NCI-H146 treated with DMSO at 0.1 percent for 48 hours (cell line): Measurements from ENCODE around the gene KMT2B.

ENCODE experiments used
- DNase-seq: peaks from one replicate; lab custom pipeline; 2025; ENCODE audit not compliant: unreplicated experiment; lab: John Stamatoyannopoulos, UW

KMT2B gene

DNA sequence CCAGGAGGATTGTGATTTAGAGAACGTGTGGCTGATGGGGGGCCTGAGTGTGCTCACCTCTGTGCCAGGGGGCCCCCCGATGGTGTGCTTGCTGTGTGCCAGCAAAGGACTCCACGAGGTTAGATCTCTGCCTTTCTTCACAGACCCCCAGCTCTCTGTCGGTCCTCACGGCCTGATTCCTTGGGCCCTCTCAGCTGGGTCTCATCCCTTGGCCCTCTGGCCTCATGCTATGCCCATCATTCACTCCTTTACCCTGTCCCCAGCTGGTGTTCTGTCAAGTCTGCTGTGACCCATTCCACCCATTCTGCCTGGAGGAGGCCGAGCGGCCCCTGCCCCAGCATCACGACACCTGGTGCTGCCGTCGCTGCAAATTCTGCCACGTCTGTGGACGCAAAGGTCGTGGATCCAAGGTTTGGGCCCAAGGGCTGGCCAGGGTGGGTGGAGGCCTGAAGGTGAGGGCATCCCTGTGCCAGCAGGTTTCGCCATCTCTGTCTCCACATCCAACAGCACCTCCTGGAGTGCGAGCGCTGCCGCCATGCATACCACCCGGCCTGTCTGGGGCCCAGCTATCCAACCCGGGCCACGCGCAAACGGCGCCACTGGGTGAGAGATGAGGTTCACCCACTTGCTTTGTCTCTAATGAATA lies 7.5 kb downstream of the KMT2B start:
- DNase-seq, result no peak

DNA sequence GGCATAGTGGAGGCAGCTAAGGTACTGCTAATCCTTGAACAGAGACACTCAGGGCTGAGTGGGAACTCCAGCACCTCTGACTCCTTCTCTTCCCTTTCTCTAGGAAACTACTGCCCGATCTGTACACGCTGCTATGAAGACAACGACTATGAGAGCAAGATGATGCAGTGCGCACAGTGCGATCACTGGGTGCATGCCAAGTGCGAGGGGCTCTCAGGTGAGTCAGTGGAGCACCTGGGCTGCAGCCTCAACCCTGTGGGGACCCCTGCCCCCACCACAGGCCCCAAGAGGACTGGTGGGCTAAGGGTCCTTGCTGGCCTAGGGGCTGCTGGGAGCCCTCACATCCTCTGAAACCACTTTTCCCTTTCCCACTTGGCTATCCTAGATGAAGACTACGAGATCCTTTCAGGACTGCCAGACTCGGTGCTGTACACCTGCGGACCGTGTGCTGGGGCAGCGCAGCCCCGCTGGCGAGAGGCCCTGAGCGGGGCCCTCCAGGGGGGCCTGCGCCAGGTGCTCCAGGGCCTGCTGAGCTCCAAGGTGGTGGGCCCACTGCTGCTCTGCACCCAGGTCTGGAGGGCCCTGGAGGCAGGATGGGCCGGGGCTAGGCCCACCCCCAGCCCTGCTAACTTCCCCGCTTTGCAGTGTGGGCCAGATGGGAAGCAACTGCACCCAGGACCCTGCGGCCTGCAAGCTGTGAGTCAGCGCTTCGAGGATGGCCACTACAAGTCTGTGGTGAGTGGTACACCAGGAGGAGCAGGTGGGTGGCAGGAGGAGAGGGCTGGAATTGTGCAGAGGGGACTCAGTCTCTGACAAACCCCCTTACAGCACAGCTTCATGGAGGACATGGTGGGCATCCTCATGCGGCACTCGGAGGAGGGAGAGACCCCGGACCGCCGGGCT lies 9.5 kb downstream of the KMT2B start:
- DNase-seq, result no peak

- DNase-seq, result no peak
Observed at GRCh38 chr19:35727956-35728706, 10.3 kb downstream of the KMT2B start.

DNA sequence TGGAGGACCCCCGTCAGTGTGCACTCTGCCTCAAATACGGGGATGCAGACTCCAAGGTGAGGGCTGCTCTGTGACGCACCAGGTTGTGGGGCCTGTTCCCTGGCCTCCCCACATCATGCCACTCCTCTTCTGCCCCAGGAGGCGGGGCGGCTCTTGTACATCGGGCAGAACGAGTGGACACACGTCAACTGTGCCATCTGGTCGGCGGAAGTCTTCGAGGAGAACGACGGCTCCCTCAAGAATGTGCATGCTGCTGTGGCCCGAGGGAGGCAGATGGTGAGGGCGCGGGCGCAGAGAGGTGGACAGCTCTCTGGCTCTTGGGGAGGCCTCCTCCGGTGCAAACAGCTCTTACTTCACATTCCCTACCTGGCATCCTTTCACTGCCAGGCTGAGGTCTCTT lies 11.2 kb downstream of the KMT2B start:
- DNase-seq, result no peak

- no peak for DNase-seq
Observed at GRCh38 chr19:35729763-35730162, 12.0 kb downstream of the KMT2B start.

- no peak for DNase-seq
Observed at GRCh38 chr19:35730326-35730725, 12.5 kb downstream of the KMT2B start.

DNA sequence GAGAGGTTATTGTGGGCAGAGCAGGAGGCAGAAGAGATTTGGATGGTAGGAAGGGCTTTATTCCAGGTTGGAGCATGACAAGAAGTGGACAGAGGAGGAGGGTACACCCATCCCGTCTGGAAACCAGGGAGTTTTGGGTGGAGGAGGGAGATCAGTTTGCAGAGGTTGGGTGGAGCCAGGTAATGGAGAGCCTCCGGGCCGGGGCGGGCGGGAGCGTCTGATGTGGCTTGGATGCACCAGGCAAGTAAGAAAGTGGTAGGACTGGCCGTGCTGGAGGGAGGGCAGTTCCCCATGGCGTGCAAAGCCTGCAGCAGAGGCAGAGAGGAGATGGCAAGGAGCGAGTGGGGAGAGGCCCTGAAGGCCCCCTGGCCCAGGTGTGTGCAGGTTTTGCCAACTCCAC lies 13.6 kb downstream of the KMT2B start:
- DNase-seq, result no peak

DNA sequence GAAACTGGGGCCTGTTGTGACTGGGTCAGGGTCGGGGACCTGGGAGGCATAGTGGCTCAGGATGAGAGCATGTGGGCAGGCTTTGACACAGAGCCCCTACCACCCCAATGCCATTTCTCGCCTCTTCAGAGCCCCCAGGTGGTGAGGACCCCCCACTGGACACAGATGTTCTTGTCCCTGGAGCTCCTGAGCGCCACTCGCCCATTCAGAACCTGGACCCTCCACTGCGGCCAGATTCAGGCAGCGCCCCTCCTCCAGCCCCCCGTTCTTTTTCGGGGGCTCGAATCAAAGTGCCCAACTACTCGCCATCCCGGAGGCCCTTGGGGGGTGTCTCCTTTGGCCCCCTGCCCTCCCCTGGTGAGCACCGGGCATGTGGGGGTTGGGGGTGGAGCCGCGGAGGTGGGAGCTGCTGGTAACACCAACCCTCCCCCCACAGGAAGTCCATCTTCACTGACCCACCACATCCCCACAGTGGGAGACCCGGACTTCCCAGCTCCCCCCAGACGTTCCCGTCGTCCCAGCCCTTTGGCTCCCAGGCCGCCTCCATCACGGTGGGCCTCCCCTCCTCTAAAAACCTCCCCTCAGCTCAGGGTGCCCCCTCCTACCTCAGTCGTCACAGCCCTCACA lies 14.1 kb downstream of the KMT2B start:
- no peak for DNase-seq

GRCh38 chr19:35732540-35733179 lies 14.9 kb downstream of the KMT2B start:
- DNase-seq, result no peak

DNA sequence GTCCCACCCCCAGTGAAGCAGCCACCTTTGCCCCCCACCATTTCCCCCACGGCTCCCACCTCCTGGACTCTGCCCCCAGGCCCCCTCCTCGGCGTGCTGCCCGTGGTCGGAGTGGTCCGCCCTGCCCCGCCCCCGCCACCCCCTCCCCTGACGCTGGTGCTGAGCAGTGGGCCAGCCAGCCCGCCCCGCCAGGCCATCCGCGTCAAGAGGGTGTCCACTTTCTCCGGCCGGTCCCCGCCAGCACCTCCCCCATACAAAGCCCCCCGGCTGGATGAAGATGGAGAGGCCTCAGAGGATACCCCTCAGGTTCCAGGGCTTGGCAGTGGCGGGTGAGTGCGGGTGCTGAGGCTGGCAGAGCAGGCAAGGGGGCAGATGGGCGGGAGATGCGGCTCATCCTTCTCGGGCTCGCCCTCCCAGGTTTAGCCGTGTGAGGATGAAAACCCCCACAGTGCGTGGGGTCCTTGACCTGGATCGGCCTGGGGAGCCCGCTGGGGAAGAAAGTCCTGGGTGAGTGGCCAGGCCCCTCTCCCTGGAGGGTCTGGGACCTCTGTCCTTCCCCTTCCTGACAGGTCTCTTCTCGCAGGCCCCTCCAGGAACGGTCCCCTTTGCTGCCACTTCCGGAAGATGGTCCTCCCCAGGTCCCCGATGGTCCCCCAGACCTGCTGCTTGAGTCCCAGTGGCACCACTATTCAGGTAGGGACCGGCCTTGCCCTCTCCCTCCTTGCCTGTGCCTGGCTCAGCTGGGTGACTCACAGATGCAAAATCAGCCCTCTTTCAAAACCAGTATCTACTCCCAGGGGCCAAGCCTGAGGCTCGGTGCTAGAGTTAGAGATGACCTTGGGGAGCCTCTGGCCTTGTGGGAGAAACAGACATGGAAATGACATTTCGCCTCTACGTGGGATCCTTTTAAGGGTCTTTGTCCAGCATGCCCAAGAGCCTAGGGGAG lies 15.7 kb downstream of the KMT2B start:
- no peak for DNase-seq

- DNase-seq, result no peak
Observed at GRCh38 chr19:35734273-35734672, 16.5 kb downstream of the KMT2B start.

DNA sequence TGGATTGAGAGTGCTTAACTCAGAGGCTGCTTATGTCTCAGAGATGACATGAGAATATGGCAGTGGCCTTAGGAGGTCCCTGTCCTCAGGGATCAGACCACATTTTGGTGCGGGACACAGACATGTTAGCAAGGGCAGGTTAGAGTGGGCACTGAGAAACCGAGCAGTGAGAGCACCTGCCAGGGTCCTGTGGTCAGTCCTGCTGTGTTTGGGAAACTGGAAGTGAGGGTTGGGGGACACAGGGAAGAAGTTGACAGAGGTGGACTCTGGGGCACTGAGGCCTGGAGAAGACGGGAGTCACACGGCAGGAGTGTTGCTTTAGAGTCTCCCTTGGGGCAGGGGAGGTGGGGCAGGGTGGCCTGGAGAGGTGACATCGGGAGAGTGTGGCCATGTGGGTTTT lies 17.1 kb downstream of the KMT2B start:
- DNase-seq, result no peak

DNA sequence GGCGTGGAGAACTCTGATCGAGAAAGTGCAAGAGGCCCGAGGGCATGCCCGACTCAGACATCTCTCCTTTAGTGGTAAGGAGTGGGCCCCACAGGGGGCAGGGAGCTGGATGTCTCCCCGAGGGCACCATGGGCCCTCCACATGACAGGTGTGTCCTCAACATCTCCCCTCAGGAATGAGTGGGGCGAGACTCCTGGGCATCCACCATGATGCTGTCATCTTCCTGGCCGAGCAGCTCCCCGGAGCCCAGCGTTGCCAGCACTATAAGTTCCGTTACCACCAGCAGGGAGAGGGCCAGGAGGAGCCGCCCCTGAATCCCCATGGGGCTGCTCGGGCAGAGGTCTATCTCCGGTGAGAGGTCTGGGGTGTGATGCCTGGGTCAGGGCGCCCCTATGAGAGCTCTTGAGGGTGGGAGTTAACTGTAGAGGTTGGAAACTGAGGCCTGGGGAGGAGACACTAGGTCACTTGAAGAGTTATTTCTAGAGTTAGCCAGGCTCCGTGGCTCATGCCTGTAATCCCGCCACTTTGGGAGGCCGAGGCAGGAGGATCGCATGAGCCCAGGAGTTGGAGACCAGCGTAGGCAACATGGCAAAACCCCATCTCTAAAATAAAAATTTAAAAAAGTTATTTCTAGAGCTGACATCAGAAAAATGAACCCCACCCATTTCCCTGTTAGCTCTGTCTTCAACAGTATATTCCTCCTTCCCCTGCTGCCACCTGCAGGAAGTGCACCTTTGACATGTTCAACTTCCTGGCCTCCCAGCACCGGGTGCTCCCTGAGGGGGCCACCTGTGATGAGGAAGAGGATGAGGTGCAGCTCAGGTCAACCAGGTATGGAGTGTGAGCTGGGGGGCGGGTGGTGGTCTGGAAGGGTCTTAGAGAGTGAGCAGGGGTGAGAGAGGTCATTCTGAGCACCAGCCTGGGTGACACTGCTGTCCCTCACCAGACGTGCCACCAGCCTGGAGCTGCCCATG lies 19.4 kb downstream of the KMT2B start:
- no peak for DNase-seq

DNA sequence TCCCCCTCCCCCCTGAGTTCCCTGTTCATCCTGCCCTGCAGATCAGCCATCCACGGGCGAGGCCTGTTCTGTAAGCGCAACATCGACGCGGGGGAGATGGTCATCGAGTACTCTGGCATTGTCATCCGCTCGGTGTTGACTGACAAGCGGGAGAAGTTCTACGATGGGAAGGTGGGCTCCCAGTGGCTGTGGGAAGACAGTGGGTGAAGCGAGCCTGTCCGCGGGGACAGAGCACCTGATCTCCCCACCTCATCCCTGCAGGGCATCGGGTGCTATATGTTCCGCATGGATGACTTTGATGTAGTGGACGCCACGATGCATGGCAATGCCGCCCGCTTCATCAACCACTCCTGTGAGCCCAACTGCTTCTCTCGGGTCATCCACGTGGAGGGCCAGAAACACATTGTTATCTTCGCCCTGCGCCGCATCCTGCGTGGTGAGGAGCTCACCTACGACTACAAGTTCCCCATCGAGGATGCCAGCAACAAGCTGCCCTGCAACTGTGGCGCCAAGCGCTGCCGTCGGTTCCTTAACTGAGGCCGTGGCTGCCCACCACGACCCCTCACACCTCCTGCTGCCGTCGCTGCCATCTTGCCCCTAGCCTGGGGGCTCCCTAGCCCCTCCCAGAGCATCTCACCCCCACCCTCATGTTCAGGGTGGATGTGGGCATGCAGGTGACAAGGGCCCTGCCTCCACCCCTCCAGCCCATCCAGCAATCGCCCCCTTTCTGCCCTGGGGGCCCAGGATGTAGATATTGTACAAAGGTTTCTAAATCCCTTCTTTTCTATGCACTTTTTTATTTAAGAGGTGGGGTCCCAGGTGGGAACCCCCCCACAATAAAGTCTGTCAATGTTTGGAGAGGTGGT lies 20.5 kb downstream of the KMT2B start:
- no peak for DNase-seq

GRCh38 chr19:35738887-35739229 lies 21.1 kb downstream of the KMT2B start:
- no peak for DNase-seq

- DNase-seq, result no peak
Observed at GRCh38 chr19:35739275-35740107, 21.7 kb downstream of the KMT2B start.

GRCh38 chr19:35740108-35740422 lies 22.3 kb downstream of the KMT2B start:
- no peak for DNase-seq
